ENCODE results near the gene LGR6.

- TF ChIP-seq GATA2 (IDR thresholded peaks at IDR 0.05; ENCODE audit: low read depth, low read length) (no peak), GATA3 (IDR thresholded peaks at IDR 0.05; ENCODE audit: low read depth, low read length) (no peak)
These were observed 23.9 kb downstream of the LGR6 start for GRCh38 chr1:202217516-202217915.

All from SH-SY5Y (cell line).